HG03432 (cell line): ENCODE measurements around the gene C11orf58.
A peak's percentile ranks its signal among the peaks of the same experiment; 100 is the strongest.

ENCODE experiments used
- ATAC-seq: cut with Tn5 transposase; IDR thresholded peaks from one replicate; pipeline ENCODE4 v1.9.1; 2021; ENCODE audit warnings: mild to moderate bottlenecking, moderate library complexity; ENCODE audit not compliant: unreplicated experiment

The C11orf58 gene

GRCh38 chr11:16767957-16768356 is 29.5 kb downstream of the C11orf58 start:
- ATAC-seq, result no peak

- ATAC-seq, result no peak
Measured at GRCh38 chr11:16769386-16769785, 30.9 kb downstream of the C11orf58 start.

- no peak for ATAC-seq
Measured at GRCh38 chr11:16770016-16770415, 31.6 kb downstream of the C11orf58 start.

GRCh38 chr11:16771350-16772140 is 33.1 kb downstream of the C11orf58 start:
- peak; percentile 55 for ATAC-seq

GRCh38 chr11:16772141-16772512 is 33.7 kb downstream of the C11orf58 start:
- no peak for ATAC-seq

GRCh38 chr11:16773981-16774935 is 35.8 kb downstream of the C11orf58 start:
- no peak for ATAC-seq

GRCh38 chr11:16774936-16775613 is 36.6 kb downstream of the C11orf58 start:
- no peak for ATAC-seq

GRCh38 chr11:16775614-16776283 is 37.3 kb downstream of the C11orf58 start:
- ATAC-seq, result no peak

- no peak for ATAC-seq
Measured at GRCh38 chr11:16776711-16777612, 38.5 kb downstream of the C11orf58 start.

GRCh38 chr11:16777613-16777975 is 39.1 kb downstream of the C11orf58 start:
- no peak for ATAC-seq

GRCh38 chr11:16778286-16778685 is 39.8 kb downstream of the C11orf58 start:
- ATAC-seq, result no peak

- no peak for ATAC-seq
Measured at GRCh38 chr11:16778876-16779275, 40.4 kb downstream of the C11orf58 start.

GRCh38 chr11:16779436-16779835 is 41.0 kb downstream of the C11orf58 start:
- ATAC-seq, result no peak

GRCh38 chr11:16780146-16780545 is 41.7 kb downstream of the C11orf58 start:
- ATAC-seq, result no peak

GRCh38 chr11:16780698-16781550 is 42.5 kb downstream of the C11orf58 start:
- no peak for ATAC-seq

GRCh38 chr11:16781936-16782919 is 43.8 kb downstream of the C11orf58 start:
- no peak for ATAC-seq

GRCh38 chr11:16783321-16783801 is 44.9 kb downstream of the C11orf58 start:
- ATAC-seq, result no peak
